ENCODE measurements around the gene CBX4. TPM values are rescaled to one million over a fixed set of nuclear protein-coding genes. Genes with fewer than 3 reads are reported as not detected.
A peak's percentile ranks its signal among the peaks of the same experiment; 100 is the strongest.

CBX4 gene
- total and polyA plus RNA-seq, 2 donors from 2014 or later, result 7.1 to 26.8 TPM

- no peak for FAIRE-seq
- Histone ChIP-seq H3K27ac (ENCODE audit: low read depth in 2 of 2, low read length in 2 of 2) (no peak overlapping the region), H3K36me3 (ENCODE audit: control insufficient read depth in 2 of 3, insufficient read depth in 3 of 3, low read length in 3 of 3) (no peaks in the 10 kb centered on the region), H3K4me1 (ENCODE audit: control insufficient read depth in 2 of 3, insufficient read depth in 2 of 3, low read depth in 1 of 3, low read length in 3 of 3) (peaks cover 0 to 8% (median 0%) of the 10 kb centered on the region in 3 donors), H3K9ac (ENCODE audit: low read length in 3 of 3) (no peak overlapping the region), H3K9me3 (ENCODE audit: control insufficient read depth in 2 of 3, insufficient read depth in 1 of 3, low read length in 3 of 3) (no peaks in the 10 kb centered on the region), H3K4me3 (ENCODE audit: low read length in 3 of 3) (no peak overlapping the region), H3K27me3 (ENCODE audit: control insufficient read depth, insufficient read depth, low read length) (peaks cover 45% of the 10 kb centered on the region)
- DNase-seq, result peak in 4 of 5 donors; percentile 29 to 80 (median 36)
- no peak for TF ChIP-seq CTCF (IDR thresholded peaks at IDR 0.05; ENCODE audit: borderline replicate concordance, extremely low read depth, insufficient read depth)
- intact Hi-C loops (cut with DNase I), result no loop called here
Observed at GRCh38 chr17:79812353-79813258, 26.6 kb downstream of the CBX4 start.

- Histone ChIP-seq H3K9me3 (ENCODE audit: control insufficient read depth in 2 of 3, insufficient read depth in 1 of 3, low read length in 3 of 3) (no peaks in the 10 kb centered on the region), H3K27ac (ENCODE audit: low read depth in 2 of 2, low read length in 2 of 2) (no peak overlapping the region), H3K4me1 (ENCODE audit: control insufficient read depth in 2 of 3, insufficient read depth in 2 of 3, low read depth in 1 of 3, low read length in 3 of 3) (peaks cover 0 to 9% (median 0%) of the 10 kb centered on the region in 3 donors), H3K36me3 (ENCODE audit: control insufficient read depth in 2 of 3, insufficient read depth in 3 of 3, low read length in 3 of 3) (no peaks in the 10 kb centered on the region), H3K4me3 (ENCODE audit: low read length in 3 of 3) (no peak overlapping the region), H3K9ac (ENCODE audit: low read length in 3 of 3) (no peak overlapping the region), H3K27me3 (ENCODE audit: control insufficient read depth, insufficient read depth, low read length) (peaks cover 50% of the 10 kb centered on the region)
- TF ChIP-seq CTCF (IDR thresholded peaks at IDR 0.05; ENCODE audit: borderline replicate concordance, extremely low read depth, insufficient read depth), result no peak
- DNase-seq (peak in 2 of 5 donors; percentile 24 to 38), FAIRE-seq (no peak)
- intact Hi-C loops (cut with DNase I), result no loop called here
Observed at GRCh38 chr17:79811868-79812352, 27.3 kb downstream of the CBX4 start.

- peaks cover 0 to 10% (median 0%) of the 10 kb centered on the region in 3 donors for H3K4me1 ChIP-seq (ENCODE audit: control insufficient read depth in 2 of 3, insufficient read depth in 2 of 3, low read depth in 1 of 3, low read length in 3 of 3)
- no peak overlapping the region for H3K4me3 ChIP-seq (ENCODE audit: low read length in 3 of 3)
- TF ChIP-seq CTCF (IDR thresholded peaks at IDR 0.05; ENCODE audit: borderline replicate concordance, extremely low read depth, insufficient read depth), result no peak
- no peaks in the 10 kb centered on the region for H3K9me3 ChIP-seq (ENCODE audit: control insufficient read depth in 2 of 3, insufficient read depth in 1 of 3, low read length in 3 of 3)
- FAIRE-seq, result no peak
- no peak overlapping the region for H3K27ac ChIP-seq (ENCODE audit: low read depth in 2 of 2, low read length in 2 of 2)
- H3K27me3 ChIP-seq (ENCODE audit: control insufficient read depth, insufficient read depth, low read length), result peaks cover 50% of the 10 kb centered on the region
- H3K9ac ChIP-seq (ENCODE audit: low read length in 3 of 3), result no peak overlapping the region
- intact Hi-C loops (cut with DNase I), result no loop called here
- H3K36me3 ChIP-seq (ENCODE audit: control insufficient read depth in 2 of 3, insufficient read depth in 3 of 3, low read length in 3 of 3), result no peaks in the 10 kb centered on the region
- DNase-seq, result peak in 4 of 5 donors; percentile 73 to 87 (median 80)
Observed at GRCh38 chr17:79811011-79811867, 28.0 kb downstream of the CBX4 start.
